Measurements from ENCODE around the gene FKBP8. TPM values are rescaled to one million over a fixed set of nuclear protein-coding genes. Genes with fewer than 3 reads are reported as not detected.
A peak's percentile ranks its signal among the peaks of the same experiment; 100 is the strongest.

The FKBP8 gene
- total RNA-seq, 4 donors from 2014 or later = 139 to 273 (median 205) TPM

GRCh38 chr19:18493440-18494266, 49.7 kb downstream of the FKBP8 start:
- H3K4me1 ChIP-seq = peaks cover 0 to 15% of the 10 kb centered on the region in 2 donors

GRCh38 chr19:18491995-18492953, 51.1 kb downstream of the FKBP8 start:
- Histone ChIP-seq H3K36me3 (no peaks in the 10 kb centered on the region), H3K4me1 (peaks cover 0 to 16% of the 10 kb centered on the region in 2 donors), H3K27me3 (no peaks in the 10 kb centered on the region), H3K4me3 (no peak overlapping the region), H3K27ac (no peak overlapping the region), H3K9me3 (no peaks in the 10 kb centered on the region)
- intact Hi-C loops (cut with DNase I; ENCODE audit: low total_unique reads) = no loop called here
- TF ChIP-seq POLR2A (IDR thresholded peaks at IDR 0.05) = no peak
- TF ChIP-seq, protein P1, sequence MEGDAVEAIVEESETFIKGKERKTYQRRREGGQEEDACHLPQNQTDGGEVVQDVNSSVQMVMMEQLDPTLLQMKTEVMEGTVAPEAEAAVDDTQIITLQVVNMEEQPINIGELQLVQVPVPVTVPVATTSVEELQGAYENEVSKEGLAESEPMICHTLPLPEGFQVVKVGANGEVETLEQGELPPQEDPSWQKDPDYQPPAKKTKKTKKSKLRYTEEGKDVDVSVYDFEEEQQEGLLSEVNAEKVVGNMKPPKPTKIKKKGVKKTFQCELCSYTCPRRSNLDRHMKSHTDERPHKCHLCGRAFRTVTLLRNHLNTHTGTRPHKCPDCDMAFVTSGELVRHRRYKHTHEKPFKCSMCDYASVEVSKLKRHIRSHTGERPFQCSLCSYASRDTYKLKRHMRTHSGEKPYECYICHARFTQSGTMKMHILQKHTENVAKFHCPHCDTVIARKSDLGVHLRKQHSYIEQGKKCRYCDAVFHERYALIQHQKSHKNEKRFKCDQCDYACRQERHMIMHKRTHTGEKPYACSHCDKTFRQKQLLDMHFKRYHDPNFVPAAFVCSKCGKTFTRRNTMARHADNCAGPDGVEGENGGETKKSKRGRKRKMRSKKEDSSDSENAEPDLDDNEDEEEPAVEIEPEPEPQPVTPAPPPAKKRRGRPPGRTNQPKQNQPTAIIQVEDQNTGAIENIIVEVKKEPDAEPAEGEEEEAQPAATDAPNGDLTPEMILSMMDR (IDR thresholded peaks at IDR 0.05) = no peak
- no peak for DNase-seq

More at GRCh38 chr19:18493440-18494266, 49.7 kb downstream of the FKBP8 start:
- peak overlapping the region; percentile 4 to 7 for H3K27ac ChIP-seq
- no peak for DNase-seq
- no peak for TF ChIP-seq POLR2A (IDR thresholded peaks at IDR 0.05)
- TF ChIP-seq, protein P1 (IDR thresholded peaks at IDR 0.05) = no peak
- no peak overlapping the region for H3K4me3 ChIP-seq
- H3K9me3 ChIP-seq = no peaks in the 10 kb centered on the region
- H3K36me3 ChIP-seq = no peaks in the 10 kb centered on the region
- no peaks in the 10 kb centered on the region for H3K27me3 ChIP-seq
- intact Hi-C loops (cut with DNase I; ENCODE audit: low total_unique reads) = no loop called here

GRCh38 chr19:18490728-18491127, 52.6 kb downstream of the FKBP8 start:
- DNase-seq = no peak
- no peak for TF ChIP-seq POLR2A (IDR thresholded peaks at IDR 0.05)
- TF ChIP-seq, protein P1 (IDR thresholded peaks at IDR 0.05) = no peak
- H3K27me3 ChIP-seq = no peaks in the 10 kb centered on the region
- no peak overlapping the region for H3K4me3 ChIP-seq
- no peaks in the 10 kb centered on the region for H3K9me3 ChIP-seq
- intact Hi-C loops (cut with DNase I; ENCODE audit: low total_unique reads) = no loop called here
- H3K4me1 ChIP-seq = peaks cover 0 to 19% of the 10 kb centered on the region in 2 donors
- no peak overlapping the region for H3K27ac ChIP-seq
- H3K36me3 ChIP-seq = no peaks in the 10 kb centered on the region

- TF ChIP-seq, protein P1 (IDR thresholded peaks at IDR 0.05) = no peak
- no peak for TF ChIP-seq POLR2A (IDR thresholded peaks at IDR 0.05)
- Histone ChIP-seq H3K27ac (no peak overlapping the region), H3K9me3 (no peaks in the 10 kb centered on the region), H3K4me3 (no peak overlapping the region), H3K27me3 (no peaks in the 10 kb centered on the region), H3K36me3 (no peaks in the 10 kb centered on the region), H3K4me1 (peaks cover 0 to 12% of the 10 kb centered on the region in 2 donors)
- DNase-seq = no peak
- intact Hi-C loops (cut with DNase I; ENCODE audit: low total_unique reads) = no loop called here
These were observed 53.7 kb downstream of the FKBP8 start for GRCh38 chr19:18489627-18490184.
